MM.1S (cell line): ENCODE measurements around the gene CDC42SE2.

Experiments used
- EZH2 ChIP-seq: fragments of 300-600 bp; sonication (generic); optimal IDR thresholded peaks from 2 replicates; pipeline ENCODE3; 2017; ENCODE audit warnings: low read depth, mild to moderate bottlenecking, antibody characterized with exemption, low read length, mixed read lengths
- TF ChIP-seq, protein P1 (sequence below): fragments of 300-600 bp; sonication (generic); IDR thresholded peaks from 2 replicates; pipeline ENCODE4 v1.5.1; 2016; ENCODE audit warnings: antibody characterized with exemption, low read length, mixed read lengths

DNA sequence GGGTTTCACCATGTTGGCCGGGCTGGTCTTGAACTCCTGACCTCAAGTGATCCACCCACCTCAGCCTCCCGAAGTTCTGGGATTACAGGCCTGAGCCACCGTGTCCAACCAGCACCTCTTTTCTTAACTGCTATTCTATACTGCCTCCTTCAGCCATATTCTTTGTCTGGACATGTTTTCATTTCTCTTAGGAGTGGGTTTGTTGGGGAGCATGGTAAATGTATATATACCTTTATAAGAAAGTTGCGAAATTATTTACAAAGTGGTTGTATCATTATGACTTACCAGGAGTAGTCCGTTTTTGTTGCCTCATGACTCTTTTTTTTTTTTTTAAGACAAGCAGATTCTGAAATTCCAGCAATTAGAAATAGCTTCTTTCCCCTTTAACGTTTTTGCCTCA lies 38.7 kb downstream of the CDC42SE2 start:
- TF ChIP-seq, protein P1, sequence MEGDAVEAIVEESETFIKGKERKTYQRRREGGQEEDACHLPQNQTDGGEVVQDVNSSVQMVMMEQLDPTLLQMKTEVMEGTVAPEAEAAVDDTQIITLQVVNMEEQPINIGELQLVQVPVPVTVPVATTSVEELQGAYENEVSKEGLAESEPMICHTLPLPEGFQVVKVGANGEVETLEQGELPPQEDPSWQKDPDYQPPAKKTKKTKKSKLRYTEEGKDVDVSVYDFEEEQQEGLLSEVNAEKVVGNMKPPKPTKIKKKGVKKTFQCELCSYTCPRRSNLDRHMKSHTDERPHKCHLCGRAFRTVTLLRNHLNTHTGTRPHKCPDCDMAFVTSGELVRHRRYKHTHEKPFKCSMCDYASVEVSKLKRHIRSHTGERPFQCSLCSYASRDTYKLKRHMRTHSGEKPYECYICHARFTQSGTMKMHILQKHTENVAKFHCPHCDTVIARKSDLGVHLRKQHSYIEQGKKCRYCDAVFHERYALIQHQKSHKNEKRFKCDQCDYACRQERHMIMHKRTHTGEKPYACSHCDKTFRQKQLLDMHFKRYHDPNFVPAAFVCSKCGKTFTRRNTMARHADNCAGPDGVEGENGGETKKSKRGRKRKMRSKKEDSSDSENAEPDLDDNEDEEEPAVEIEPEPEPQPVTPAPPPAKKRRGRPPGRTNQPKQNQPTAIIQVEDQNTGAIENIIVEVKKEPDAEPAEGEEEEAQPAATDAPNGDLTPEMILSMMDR, result no peak
- TF ChIP-seq EZH2, result no peak
